Effector memory CD8-positive, alpha-beta T cell (primary cell): ENCODE measurements around the gene DUSP14.
"Not testable (repeated sequence)": the region's sequence is repeated elsewhere in the genome, so short reads cannot be mapped to it uniquely, and the experiment has no call there.

Experiments used
- ATAC-seq: fragments of 150-1000 bp; cut with Tn5 transposase; replicated peaks from 2 replicates; pipeline ENCODE4 v1.10.0; 2021; ENCODE audit warnings: mild to moderate bottlenecking, moderate library complexity
- DNase-seq, 3 experiments: peaks; one replicate each; pipeline ENCODE4 v3.0.0; 2021
- H3K27ac Mint-ChIP-seq, 2 donors: one replicate each; pipeline ENCODE4 v1.8.0; 2022; ENCODE audit warnings: mild to moderate bottlenecking in 2 of 2, mixed read lengths in 2 of 2, moderate library complexity in 2 of 2
- H3K27me3 Mint-ChIP-seq, 2 donors: one replicate each; pipeline ENCODE4 v1.8.0; 2022; ENCODE audit warnings: mixed read lengths in 2 of 2
- H3K36me3 Mint-ChIP-seq: one replicate; pipeline ENCODE4 v1.8.0; 2022; ENCODE audit warnings: mild to moderate bottlenecking, moderate library complexity, mixed read lengths; ENCODE audit not compliant: insufficient read depth
- H3K4me1 Mint-ChIP-seq, 2 donors: one replicate each; pipeline ENCODE4 v1.8.0; 2022; ENCODE audit warnings: low read depth in 2 of 2, mixed read lengths in 2 of 2
- H3K4me3 Mint-ChIP-seq, 2 donors: one replicate each; pipeline ENCODE4 v1.8.0; 2022; ENCODE audit warnings: mild to moderate bottlenecking in 2 of 2, mixed read lengths in 2 of 2, moderate library complexity in 2 of 2
- H3K9me3 Mint-ChIP-seq, 2 donors: one replicate each; pipeline ENCODE4 v1.8.0; 2022; ENCODE audit warnings: mixed read lengths in 2 of 2
- total RNA-seq, 9 experiments: gene quantifications; one replicate each; lab custom pipeline; 2026; lab: John Stamatoyannopoulos, UW

Gene DUSP14, protein sequence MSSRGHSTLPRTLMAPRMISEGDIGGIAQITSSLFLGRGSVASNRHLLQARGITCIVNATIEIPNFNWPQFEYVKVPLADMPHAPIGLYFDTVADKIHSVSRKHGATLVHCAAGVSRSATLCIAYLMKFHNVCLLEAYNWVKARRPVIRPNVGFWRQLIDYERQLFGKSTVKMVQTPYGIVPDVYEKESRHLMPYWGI
- total RNA-seq: 2.7 to 25.2 (median 12.1) reads per million in 9 experiments

DNA sequence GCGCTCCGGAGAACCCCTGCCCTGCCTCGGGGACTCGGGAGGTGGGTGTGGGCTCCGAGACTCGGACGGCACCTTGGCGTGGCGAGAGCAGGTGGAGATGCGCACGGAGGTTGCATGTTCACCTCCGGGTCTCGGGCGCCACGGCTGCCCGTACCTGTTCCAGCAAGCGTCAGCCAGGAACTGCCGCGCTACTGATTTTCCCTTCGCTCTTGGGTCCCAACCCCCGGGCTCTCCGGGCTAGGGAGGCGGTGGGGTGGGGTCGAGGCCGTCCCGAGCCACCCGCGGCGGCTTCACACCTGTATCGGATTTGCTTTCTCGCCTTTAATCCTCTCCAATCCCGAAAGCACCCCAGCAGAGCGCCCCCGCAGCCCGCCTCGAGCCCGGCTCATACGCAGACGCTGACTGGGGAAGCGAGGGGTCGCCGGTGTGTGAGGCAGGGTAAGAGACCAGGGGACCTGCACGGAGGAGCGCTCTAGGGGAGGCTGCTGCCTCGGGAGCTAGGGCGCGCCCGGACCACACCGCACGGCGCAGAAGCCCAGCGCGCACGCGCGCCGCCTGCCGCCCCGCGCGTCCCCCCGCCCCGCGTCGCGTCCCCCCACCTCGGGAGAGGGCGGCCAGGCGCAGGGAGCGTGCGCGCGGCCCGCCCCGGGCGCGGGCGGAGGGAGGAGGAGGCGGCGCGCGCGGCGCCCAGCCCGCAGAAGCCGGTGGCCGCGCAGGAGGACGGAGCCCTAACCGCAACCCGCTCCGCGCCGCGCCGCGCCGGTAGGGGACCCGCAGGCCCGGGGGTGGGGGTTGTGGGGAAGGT, at the start of gene DUSP14:
TSS of gene DUSP14 (plus strand) at position 695 of the 805 bp plus-strand sequence. CDS start 22,382 bp downstream, outside the sequence.
- peak within 1 kb of the TSS; percentile 84 to 92 for H3K27ac Mint-ChIP-seq
- ATAC-seq (peak; percentile 80), DNase-seq (peak; percentile 71 to 79 (median 73))
- H3K9me3 Mint-ChIP-seq: no peaks in the 10 kb centered on the region
- H3K27me3 Mint-ChIP-seq: no peaks in the 10 kb centered on the region
- H3K4me3 Mint-ChIP-seq: peak within 1 kb of the TSS; percentile 89 to 96
- H3K36me3 Mint-ChIP-seq: peaks cover 8% of the 10 kb centered on the region
- peaks cover 20 to 27% of the 10 kb centered on the region in 2 donors for H3K4me1 Mint-ChIP-seq

DNA sequence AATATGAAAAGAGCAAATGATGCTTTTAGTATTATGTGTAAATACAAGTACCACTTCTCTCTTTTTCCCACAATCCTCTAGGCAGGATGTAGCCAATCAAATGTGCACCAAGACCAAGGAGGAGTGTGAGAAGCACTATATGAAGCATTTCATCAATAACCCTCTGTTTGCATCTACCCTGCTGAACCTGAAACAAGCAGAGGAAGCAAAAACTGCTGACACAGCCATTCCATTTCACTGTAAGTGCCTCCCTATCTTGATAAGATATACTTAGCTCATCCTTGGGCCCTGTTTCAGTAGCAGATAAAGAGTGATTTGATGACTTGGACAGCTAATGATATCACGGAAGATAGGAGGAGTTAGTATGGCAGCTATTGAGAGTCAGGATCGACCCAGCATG, 49.3 kb upstream of the DUSP14 start:
- Mint-ChIP-seq H3K27me3 (no peaks in the 10 kb centered on the region), H3K27ac (peak overlapping the region in 1 of 2 donors; percentile 71), H3K4me3 (no peak overlapping the region)

DNA sequence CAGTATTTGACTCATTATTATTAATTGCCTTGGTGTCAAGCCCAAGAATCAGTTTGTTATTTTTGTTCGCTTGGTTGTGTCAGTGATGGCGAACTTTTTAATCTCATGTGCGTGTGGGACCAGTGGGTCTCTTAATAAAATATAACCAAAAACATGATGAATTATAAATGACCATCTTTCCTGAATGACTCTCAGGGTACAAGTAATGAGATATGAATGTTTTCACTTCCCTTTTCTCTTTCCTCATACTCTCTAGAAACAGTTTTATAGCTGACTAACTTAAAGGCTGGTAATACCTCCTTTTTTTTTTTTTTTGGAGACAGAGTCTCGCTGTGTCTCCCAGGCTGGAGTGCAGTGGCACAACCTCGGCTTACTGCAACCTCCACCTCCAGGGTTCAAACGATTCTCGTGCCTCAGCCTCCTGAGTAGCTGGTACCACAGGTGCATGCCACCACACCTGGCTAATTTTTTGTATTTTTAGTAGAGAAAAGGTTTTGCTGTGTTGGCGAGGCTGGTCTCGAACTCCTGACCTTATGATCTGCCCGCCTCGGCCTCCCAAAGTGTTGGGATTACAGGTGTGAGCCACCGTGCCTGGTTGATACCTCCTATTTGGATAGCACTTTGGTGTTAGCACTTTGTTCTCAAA, 48.2 kb upstream of the DUSP14 start:
- ATAC-seq, H3K27ac Mint-ChIP-seq: not testable (repeated sequence)

More for the DNA sequence above, 49.3 kb upstream of the DUSP14 start:
- DNase-seq: no peak
- ATAC-seq: no peak
- Mint-ChIP-seq H3K4me1 (peaks cover 0 to 4% of the 10 kb centered on the region in 2 donors), H3K36me3 (peaks cover 64% of the 10 kb centered on the region), H3K9me3 (no peaks in the 10 kb centered on the region)

DNA sequence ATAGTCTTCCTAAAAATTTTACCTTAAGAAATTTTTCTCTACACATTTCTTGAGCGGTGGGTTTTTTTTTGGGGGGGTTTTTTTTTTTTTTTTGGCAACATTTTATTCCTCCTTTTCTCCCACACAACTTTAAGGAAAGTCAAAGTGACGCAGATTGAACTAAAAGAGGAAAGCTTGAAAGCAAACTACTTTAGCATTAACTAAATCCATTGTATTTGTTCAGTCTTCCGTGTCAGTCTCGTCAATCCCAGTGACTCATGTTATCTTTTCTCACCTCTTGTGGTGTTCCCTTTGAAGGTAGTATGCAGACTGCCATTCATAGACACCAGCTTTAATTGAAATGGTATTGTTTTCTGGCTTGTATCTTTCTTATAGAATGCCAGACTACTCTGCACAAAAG, 43.7 kb upstream of the DUSP14 start:
- DNase-seq (no peak), ATAC-seq (no peak)
- H3K9me3 Mint-ChIP-seq: no peaks in the 10 kb centered on the region
- no peaks in the 10 kb centered on the region for H3K27me3 Mint-ChIP-seq
- H3K27ac Mint-ChIP-seq: no peak overlapping the region
- no peak overlapping the region for H3K4me3 Mint-ChIP-seq
- H3K4me1 Mint-ChIP-seq: peaks cover 2 to 3% of the 10 kb centered on the region in 2 donors
- H3K36me3 Mint-ChIP-seq: peaks cover 70% of the 10 kb centered on the region

More for the DNA sequence above, 48.2 kb upstream of the DUSP14 start:
- H3K4me3 Mint-ChIP-seq, H3K9me3 Mint-ChIP-seq, H3K4me1 Mint-ChIP-seq, H3K27me3 Mint-ChIP-seq, DNase-seq: not testable (repeated sequence)
- H3K36me3 Mint-ChIP-seq: peaks cover 62% of the 10 kb centered on the region

DNA sequence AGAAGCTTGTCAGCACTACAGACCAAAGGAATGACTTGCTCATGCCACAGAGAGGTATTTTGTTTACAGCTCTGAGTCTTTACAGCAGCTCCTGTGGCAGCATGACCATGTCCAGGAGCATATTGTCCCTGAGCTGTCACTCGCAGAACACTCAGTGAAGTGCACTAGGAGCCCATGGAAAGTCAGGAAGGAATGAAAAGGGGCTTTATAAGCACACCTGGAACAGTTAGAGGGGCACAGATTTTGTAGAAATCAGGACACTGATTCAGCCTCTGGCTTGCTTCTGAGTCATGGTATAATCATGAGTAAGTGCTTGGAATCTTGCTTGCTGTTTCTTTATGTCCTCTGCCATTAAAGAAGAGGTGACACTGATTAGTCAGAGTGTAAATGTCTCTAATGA, 42.0 kb upstream of the DUSP14 start:
- DNase-seq (no peak), ATAC-seq (no peak)
- H3K27ac Mint-ChIP-seq: peak overlapping the region in 1 of 2 donors; percentile 56
- H3K27me3 Mint-ChIP-seq: no peaks in the 10 kb centered on the region
- peaks cover 59% of the 10 kb centered on the region for H3K36me3 Mint-ChIP-seq
- H3K4me1 Mint-ChIP-seq: peaks cover 2 to 3% of the 10 kb centered on the region in 2 donors
- no peak overlapping the region for H3K4me3 Mint-ChIP-seq
- no peaks in the 10 kb centered on the region for H3K9me3 Mint-ChIP-seq

DNA sequence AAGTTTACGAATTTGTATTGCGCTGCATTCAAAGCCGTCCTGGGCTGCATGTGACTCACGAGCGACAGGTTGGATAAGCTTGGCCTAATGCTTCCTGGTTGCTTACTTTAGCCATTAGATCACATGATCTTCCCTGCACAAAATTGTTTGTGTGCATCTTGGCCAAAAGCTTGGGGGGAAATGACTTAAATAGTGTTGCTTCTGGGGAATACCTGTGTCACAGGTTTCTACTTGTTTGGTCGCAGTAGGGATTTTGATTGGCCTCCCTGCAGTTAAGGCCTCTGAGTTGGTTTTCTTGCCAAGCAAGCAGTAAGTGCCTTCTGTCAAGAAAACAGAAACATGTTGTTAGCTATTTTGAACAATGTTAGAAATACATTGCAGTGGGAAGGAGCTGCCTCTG, 39.6 kb upstream of the DUSP14 start:
- Mint-ChIP-seq H3K4me1 (peaks cover 2 to 3% of the 10 kb centered on the region in 2 donors), H3K4me3 (no peak overlapping the region), H3K9me3 (no peaks in the 10 kb centered on the region), H3K27me3 (no peaks in the 10 kb centered on the region), H3K27ac (peak overlapping the region in 1 of 2 donors; percentile 11), H3K36me3 (peaks cover 39% of the 10 kb centered on the region)
- ATAC-seq (no peak), DNase-seq (no peak)

DNA sequence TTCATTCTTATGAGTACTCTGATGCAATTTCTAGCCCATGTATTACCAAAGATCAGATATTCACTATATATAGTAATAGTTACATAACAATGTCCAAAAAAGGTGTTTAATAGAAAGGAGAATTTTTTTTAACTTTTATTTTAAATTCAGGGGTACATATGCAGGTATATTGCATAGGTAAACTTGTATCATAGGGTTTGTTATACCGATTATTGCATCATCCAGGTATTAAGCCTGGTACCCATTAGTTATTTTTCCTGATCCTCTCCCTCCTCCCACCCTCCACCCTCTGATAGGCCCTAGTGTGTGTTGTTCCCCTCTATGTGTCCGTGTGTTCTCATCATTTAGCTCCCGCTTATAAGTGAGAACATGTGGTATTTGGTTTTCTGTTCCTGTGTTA, 31.9 kb upstream of the DUSP14 start:
- DNase-seq, H3K4me1 Mint-ChIP-seq, H3K4me3 Mint-ChIP-seq, H3K27me3 Mint-ChIP-seq, H3K9me3 Mint-ChIP-seq, H3K27ac Mint-ChIP-seq, ATAC-seq, H3K36me3 Mint-ChIP-seq: not testable (repeated sequence)

DNA sequence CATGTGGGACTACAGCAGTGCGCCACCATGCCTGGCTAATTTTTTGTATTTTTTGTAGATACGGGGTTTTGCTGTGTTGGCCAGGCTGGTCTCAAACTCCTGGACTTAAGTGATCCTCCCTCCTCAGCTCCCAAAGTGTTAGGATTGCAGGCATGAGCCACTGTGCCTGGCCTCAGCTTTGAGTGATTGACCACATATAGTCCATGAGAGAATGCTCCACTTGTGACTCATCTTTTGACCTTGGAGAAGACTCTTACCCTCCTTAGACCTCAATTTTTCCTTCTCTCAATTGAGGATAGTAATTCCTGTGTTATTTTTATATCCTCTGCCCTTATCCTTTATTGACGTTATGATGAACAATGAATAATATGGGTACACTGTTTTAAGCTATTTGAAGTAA, 30.9 kb upstream of the DUSP14 start:
- ATAC-seq (no peak), DNase-seq (no peak)
- Mint-ChIP-seq H3K27me3 (no peaks in the 10 kb centered on the region), H3K36me3 (peaks cover 8% of the 10 kb centered on the region), H3K9me3 (no peaks in the 10 kb centered on the region), H3K27ac (peak overlapping the region in 1 of 2 donors; percentile 29), H3K4me3 (no peak overlapping the region), H3K4me1 (no peaks in the 10 kb centered on the region)

DNA sequence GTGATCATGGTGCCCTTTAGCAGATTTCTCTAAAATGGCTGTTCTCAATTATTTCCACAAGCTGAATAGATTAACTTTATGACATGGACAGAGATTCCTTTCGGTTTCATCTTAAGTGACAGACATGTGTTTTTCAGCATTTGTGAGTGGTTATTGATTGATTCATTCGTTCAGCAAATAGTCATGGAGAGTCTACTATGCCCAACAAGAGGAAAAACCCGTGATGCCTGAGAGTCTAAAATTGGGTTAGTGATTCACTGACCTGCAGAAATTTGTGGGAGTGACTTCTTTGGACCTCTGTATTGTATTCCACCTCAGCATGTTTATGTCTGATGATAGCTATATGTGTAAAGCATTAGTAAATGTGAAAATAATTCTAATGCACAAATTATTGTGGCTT, 28.0 kb upstream of the DUSP14 start:
- no peak for ATAC-seq
- H3K4me3 Mint-ChIP-seq: no peak overlapping the region
- H3K27ac Mint-ChIP-seq: no peak overlapping the region

DNA sequence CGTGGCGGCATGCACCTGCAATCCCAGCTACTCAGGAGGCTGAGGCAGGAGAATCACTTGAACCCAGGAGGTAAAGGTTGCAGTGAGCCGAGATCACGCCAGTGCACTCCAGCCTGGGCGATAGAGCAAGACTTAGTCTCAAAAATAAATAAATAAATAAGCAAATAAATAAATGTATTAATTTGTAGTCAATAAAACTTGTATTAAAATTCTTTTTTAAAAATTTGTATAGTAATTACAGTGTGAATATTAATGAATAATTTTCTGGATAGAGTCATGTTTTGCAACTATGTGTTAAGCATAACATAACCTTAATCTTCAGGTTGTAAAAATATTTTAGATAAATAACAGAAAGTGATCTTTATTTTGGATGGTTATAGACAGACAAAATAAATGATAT, 27.2 kb upstream of the DUSP14 start:
- Mint-ChIP-seq H3K27me3 (no peaks in the 10 kb centered on the region), H3K36me3 (peaks cover 33% of the 10 kb centered on the region), H3K9me3 (no peaks in the 10 kb centered on the region), H3K4me1 (no peaks in the 10 kb centered on the region), H3K27ac (no peak overlapping the region), H3K4me3 (no peak overlapping the region)
- ATAC-seq (no peak), DNase-seq (no peak)

More for the DNA sequence above, 28.0 kb upstream of the DUSP14 start:
- Mint-ChIP-seq H3K4me1 (no peaks in the 10 kb centered on the region), H3K9me3 (no peaks in the 10 kb centered on the region), H3K27me3 (no peaks in the 10 kb centered on the region), H3K36me3 (peaks cover 25% of the 10 kb centered on the region)
- no peak for DNase-seq

DNA sequence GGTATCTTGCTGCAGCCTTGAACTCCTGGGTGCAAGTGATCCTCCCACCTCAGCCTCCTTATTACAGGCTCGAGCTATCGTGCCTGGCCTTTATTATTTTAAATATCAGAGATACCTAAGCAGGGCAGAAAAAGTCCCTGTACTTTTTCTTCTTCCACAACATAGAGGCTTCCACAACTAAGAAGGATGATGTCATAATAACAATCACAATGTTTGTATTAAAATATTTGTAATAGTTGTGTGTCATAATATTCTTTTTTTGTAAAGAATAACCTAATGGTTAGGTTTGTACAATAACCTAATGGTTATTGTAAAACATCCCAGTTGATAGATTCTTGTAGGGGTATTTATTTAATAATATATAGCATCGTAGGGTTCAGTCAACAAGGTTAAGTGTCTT, 26.7 kb upstream of the DUSP14 start:
- Mint-ChIP-seq H3K27ac (no peak overlapping the region), H3K4me3 (no peak overlapping the region), H3K36me3 (peaks cover 33% of the 10 kb centered on the region), H3K4me1 (no peaks in the 10 kb centered on the region), H3K27me3 (no peaks in the 10 kb centered on the region), H3K9me3 (no peaks in the 10 kb centered on the region)
- DNase-seq (no peak), ATAC-seq (no peak)

DNA sequence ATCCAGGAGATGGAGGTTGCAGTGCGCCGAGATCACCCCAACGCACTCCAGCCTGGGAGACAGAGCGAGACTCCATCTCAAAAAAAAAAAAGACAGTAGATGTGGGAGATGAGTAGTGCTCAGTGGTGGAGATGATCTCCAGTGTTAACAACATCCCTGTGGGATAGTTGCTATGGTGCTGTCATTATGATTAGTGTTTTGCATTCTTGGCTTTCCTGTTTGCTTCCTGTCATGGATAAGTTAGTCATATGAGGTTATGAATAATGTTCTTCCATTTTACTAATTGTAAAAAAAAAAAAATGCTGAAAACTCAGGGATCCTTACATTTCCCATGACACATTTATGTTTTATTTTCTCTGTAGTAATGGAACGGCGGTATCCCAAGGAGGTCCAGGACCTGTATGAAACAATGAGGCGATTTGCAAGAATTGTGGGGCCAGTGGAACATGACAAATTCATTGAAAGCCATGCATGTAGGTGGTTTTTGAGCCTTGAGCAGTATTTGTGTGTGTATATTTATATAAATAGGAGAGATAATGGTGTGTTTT, 24.5 kb upstream of the DUSP14 start:
- Mint-ChIP-seq H3K27ac (no peak overlapping the region), H3K4me1 (no peaks in the 10 kb centered on the region), H3K9me3 (no peaks in the 10 kb centered on the region)

DNA sequence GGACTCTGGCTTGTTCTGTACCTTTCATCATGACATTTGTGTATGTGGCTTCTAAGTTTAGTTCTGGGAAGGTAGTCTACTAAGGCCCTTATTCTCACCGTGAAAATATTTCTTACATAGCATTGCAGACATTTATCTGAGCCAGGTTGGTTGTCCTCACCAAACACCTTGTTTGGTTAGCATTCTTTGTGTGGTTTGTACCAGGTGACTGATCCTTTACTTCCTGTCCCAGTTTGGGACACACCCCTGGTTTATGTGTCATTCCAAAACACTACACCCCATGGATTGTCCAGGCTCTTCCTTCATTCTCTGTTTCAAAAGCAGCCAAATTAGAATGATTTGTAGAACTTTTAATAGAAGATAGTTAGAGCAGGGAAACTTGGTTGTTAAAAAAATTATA, 23.2 kb upstream of the DUSP14 start:
- Mint-ChIP-seq H3K36me3 (peaks cover 58% of the 10 kb centered on the region), H3K4me1 (no peaks in the 10 kb centered on the region), H3K27ac (no peak overlapping the region), H3K4me3 (no peak overlapping the region), H3K27me3 (no peaks in the 10 kb centered on the region), H3K9me3 (no peaks in the 10 kb centered on the region)
- DNase-seq: no peak
- ATAC-seq: no peak

More for the DNA sequence above, 24.5 kb upstream of the DUSP14 start:
- Mint-ChIP-seq H3K4me3 (no peak overlapping the region), H3K27me3 (no peaks in the 10 kb centered on the region), H3K36me3 (peaks cover 47% of the 10 kb centered on the region)
- no peak for DNase-seq
- ATAC-seq: no peak
